Uterus (tissue), 4 donors: Measurements from ENCODE around the gene NGLY1. TPM values are rescaled to one million over a fixed set of nuclear protein-coding genes. Genes with fewer than 3 reads are reported as not detected.

Experiments
- DNase-seq, 2 donors: peaks; one replicate each; pipeline ENCODE4 v3.0.0-alpha.2; 2019 to 2020
- H3K27ac ChIP-seq, 2 donors: fragments of 200-600 bp; sonication (generic); 1 replicate in 1 of 2; 2 replicates in 1 of 2; pipeline ENCODE4 v1.5.1; 2016 to 2018
- H3K27me3 ChIP-seq, 2 donors: fragments of 200-600 bp; sonication (generic); one replicate each; pipeline ENCODE4 v1.5.1; 2018 to 2019; ENCODE audit warnings: control low read depth in 1 of 2
- H3K36me3 ChIP-seq, 2 donors: fragments of 200-600 bp; sonication (generic); one replicate each; pipeline ENCODE4 v1.5.1; 2019; ENCODE audit warnings: control low read depth in 1 of 2
- H3K4me1 ChIP-seq, 2 donors: fragments of 200-600 bp; sonication (generic); one replicate each; pipeline ENCODE4 v1.5.1; 2018 to 2019; ENCODE audit warnings: control low read depth in 1 of 2
- H3K4me3 ChIP-seq, 2 donors: fragments of 200-600 bp; sonication (generic); 1 replicate in 1 of 2; 2 replicates in 1 of 2; pipeline ENCODE4 v1.5.1; 2018 to 2019; ENCODE audit warnings: mild to moderate bottlenecking in 1 of 2
- H3K9me3 ChIP-seq, 2 donors: fragments of 200-600 bp; sonication (generic); one replicate each; pipeline ENCODE4 v1.5.1; 2019; ENCODE audit warnings: control low read depth in 1 of 2
- POLR2A ChIP-seq, 2 donors: fragments of 450-650 bp; IDR thresholded peaks; one replicate each; pipeline ENCODE4 v1.6.1; 2016; ENCODE audit warnings: antibody characterized with exemption in 2 of 2, mild to moderate bottlenecking in 1 of 2, moderate library complexity in 1 of 2
- intact Hi-C: fragments of 100-400 bp; cut with DNase I; formaldehyde crosslinking; loops from one replicate; pipeline ENCODE4 v1.15.1; 2023; ENCODE audit warnings: low total_unique reads
- total RNA-seq, 4 donors: library from RNA; depleted of rRNA in 3 of 4; stranded (reverse); fragments of >200 nt in 3 of 4; gene quantifications; one replicate each; pipeline versions ENCODE4 v1.1.0 to v1.2.4, GENCODE V29; 2014 to 2023
- TF ChIP-seq, protein P1 (sequence below), 4 experiments: fragments of 200-600 bp in 2 of 4; fragments of 450-650 bp in 2 of 4; sonication (generic) in 2 of 4; IDR thresholded peaks; one replicate each; pipeline ENCODE4 v1.5.1; 2016 to 2019; ENCODE audit warnings: antibody characterized with exemption in 4 of 4, mild to moderate bottlenecking in 2 of 4, moderate library complexity in 1 of 4
- donor health status: DM: yes; HTN: yes; CAD: no.

Gene NGLY1
- total RNA-seq, 4 donors from 2014 or later = 7.4 to 59.2 (median 30.3) TPM

GRCh38 chr3:25719321-25719720, 63.9 kb downstream of the NGLY1 start:
- no peaks in the 10 kb centered on the region for H3K9me3 ChIP-seq
- DNase-seq = no peak
- no peaks in the 10 kb centered on the region for H3K36me3 ChIP-seq
- TF ChIP-seq, protein P1, sequence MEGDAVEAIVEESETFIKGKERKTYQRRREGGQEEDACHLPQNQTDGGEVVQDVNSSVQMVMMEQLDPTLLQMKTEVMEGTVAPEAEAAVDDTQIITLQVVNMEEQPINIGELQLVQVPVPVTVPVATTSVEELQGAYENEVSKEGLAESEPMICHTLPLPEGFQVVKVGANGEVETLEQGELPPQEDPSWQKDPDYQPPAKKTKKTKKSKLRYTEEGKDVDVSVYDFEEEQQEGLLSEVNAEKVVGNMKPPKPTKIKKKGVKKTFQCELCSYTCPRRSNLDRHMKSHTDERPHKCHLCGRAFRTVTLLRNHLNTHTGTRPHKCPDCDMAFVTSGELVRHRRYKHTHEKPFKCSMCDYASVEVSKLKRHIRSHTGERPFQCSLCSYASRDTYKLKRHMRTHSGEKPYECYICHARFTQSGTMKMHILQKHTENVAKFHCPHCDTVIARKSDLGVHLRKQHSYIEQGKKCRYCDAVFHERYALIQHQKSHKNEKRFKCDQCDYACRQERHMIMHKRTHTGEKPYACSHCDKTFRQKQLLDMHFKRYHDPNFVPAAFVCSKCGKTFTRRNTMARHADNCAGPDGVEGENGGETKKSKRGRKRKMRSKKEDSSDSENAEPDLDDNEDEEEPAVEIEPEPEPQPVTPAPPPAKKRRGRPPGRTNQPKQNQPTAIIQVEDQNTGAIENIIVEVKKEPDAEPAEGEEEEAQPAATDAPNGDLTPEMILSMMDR (IDR thresholded peaks at IDR 0.05) = no peak
- no peak for TF ChIP-seq POLR2A (IDR thresholded peaks at IDR 0.05)
- no peaks in the 10 kb centered on the region for H3K27me3 ChIP-seq
- no peaks in the 10 kb centered on the region for H3K4me1 ChIP-seq
- intact Hi-C loops = no loop called here
- no peak overlapping the region for H3K4me3 ChIP-seq
- H3K27ac ChIP-seq = no peak overlapping the region

DNA sequence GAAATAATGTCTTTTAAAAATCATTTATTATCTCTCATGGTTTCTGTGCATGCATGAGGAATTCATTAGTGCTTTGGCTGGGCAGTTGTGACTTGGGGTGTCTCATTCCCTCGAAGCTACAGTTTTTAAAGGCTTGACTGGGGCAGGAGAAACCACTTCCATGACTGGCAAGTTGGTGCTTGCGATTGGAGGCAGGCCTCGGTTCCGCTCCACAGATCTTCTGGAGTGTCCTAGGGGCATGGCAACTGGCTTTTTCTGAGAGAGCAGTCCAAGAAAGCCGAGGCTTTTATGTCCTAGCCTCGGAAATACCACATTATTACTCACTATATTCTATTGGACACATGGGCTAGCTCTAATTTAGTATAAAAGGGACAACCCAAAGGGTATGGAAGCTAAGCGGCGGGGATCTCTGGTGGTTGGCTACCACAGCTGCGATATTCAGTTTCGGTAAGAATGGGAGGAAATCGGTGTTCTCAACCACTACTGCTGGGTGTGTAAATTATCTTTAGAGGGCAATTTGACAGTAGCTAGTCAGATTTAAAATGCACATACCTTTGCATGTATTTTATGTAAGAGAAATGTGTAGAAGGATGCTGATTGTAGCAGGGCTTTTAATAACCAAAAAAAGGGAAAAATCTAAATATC, 69.8 kb downstream of the NGLY1 start:
- H3K4me1 ChIP-seq = no peaks in the 10 kb centered on the region
- no peaks in the 10 kb centered on the region for H3K9me3 ChIP-seq
- no peaks in the 10 kb centered on the region for H3K27me3 ChIP-seq
- intact Hi-C loops = no loop called here
- H3K27ac ChIP-seq = no peak overlapping the region
- no peaks in the 10 kb centered on the region for H3K36me3 ChIP-seq
- H3K4me3 ChIP-seq = no peak overlapping the region
- no peak for DNase-seq
- no peak for TF ChIP-seq POLR2A (IDR thresholded peaks at IDR 0.05)
- TF ChIP-seq, protein P1 (IDR thresholded peaks at IDR 0.05) = no peak

DNA sequence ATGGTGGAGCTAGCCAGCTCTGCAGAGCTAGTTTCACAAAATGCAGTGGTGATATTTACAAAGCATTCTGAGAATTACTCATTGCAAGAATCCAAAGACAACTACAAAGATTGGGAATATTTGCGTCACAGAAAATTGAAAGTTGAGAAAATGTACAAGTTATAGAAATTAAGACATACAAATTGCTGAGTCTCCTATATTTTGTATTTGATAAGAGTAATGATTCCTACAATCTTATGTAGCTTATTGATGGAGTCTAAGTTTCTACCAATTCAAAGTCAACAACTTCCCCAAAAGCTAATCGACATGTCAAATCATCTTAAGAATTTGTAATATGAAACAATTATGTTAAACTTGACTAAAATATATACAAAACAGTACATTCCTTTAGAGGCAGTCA, 72.2 kb downstream of the NGLY1 start:
- Histone ChIP-seq H3K36me3 (no peaks in the 10 kb centered on the region), H3K4me3 (no peak overlapping the region), H3K27ac (no peak overlapping the region), H3K4me1 (no peaks in the 10 kb centered on the region), H3K9me3 (no peaks in the 10 kb centered on the region), H3K27me3 (no peaks in the 10 kb centered on the region)
- no peak for DNase-seq
- intact Hi-C loops = no loop called here
- TF ChIP-seq POLR2A (IDR thresholded peaks at IDR 0.05) = no peak
- TF ChIP-seq, protein P1 (IDR thresholded peaks at IDR 0.05) = no peak

GRCh38 chr3:25708036-25708435, 75.2 kb downstream of the NGLY1 start:
- no peak overlapping the region for H3K27ac ChIP-seq
- H3K36me3 ChIP-seq = no peaks in the 10 kb centered on the region
- no peak for TF ChIP-seq POLR2A (IDR thresholded peaks at IDR 0.05)
- TF ChIP-seq, protein P1 (IDR thresholded peaks at IDR 0.05) = no peak
- no peaks in the 10 kb centered on the region for H3K27me3 ChIP-seq
- no peak for DNase-seq
- no peaks in the 10 kb centered on the region for H3K9me3 ChIP-seq
- intact Hi-C loops = no loop called here
- no peak overlapping the region for H3K4me3 ChIP-seq
- no peaks in the 10 kb centered on the region for H3K4me1 ChIP-seq

DNA sequence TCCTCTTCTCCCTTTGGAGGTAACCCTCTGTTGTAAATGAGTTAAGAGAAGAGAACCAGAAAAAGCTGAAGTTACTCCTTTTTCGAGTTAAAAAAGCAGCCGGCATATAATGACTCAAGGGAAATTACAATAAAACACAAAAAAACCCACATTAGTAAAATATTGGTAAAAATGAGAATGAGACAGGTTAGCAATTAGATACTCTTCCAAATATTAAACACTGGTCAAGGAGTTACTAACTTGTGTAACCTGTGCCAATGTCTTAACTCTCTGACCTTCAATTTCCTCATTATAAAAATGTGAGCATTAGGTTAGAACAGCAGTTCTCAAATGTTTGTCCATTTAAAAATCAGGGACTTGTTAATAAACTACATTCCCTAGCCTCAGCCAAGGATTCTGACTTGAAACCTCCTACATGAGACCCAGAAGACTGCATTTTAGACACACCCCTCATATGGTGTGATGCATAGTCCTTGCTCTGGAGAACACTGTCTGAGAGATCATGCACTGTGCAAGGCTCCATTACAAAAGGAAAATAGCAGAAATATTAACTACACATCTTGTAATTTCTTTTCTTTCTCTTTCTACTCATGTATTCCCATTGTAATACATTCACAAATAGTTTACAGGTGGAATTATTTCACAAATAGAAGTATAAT, 75.8 kb downstream of the NGLY1 start:
- Histone ChIP-seq H3K27me3 (no peaks in the 10 kb centered on the region), H3K4me3 (no peak overlapping the region), H3K36me3 (no peaks in the 10 kb centered on the region), H3K27ac (no peak overlapping the region), H3K9me3 (no peaks in the 10 kb centered on the region), H3K4me1 (no peaks in the 10 kb centered on the region)
- intact Hi-C loops = no loop called here
- no peak for TF ChIP-seq POLR2A (IDR thresholded peaks at IDR 0.05)
- TF ChIP-seq, protein P1 (IDR thresholded peaks at IDR 0.05) = no peak
- no peak for DNase-seq
